Neuronal stem cell (in vitro differentiated cells): Measurements from ENCODE around the gene IRF8.

Experiments used
- DNase-seq: peaks from one replicate; pipeline ENCODE4 v3.0.0-alpha.2; 2013; ENCODE audit warnings: low spot score
- H2AFZ ChIP-seq: one replicate; pipeline ENCODE4 v1.6.1; 2013; ENCODE audit warnings: mild to moderate bottlenecking, low read length, inconsistent platforms
- H2AK5ac ChIP-seq: 2 replicates; pipeline ENCODE4 v1.6.1; 2013; ENCODE audit warnings: low read depth, mild to moderate bottlenecking, inconsistent platforms, low read length, moderate library complexity, mixed read lengths
- H2BK120ac ChIP-seq: 2 replicates; pipeline ENCODE4 v1.6.1; 2013; ENCODE audit warnings: low read depth, mild to moderate bottlenecking, inconsistent platforms, low read length, moderate library complexity, mixed read lengths
- H2BK12ac ChIP-seq: one replicate; pipeline ENCODE4 v1.6.1; 2013; ENCODE audit warnings: low read length, inconsistent platforms
- H2BK15ac ChIP-seq: 2 replicates; pipeline ENCODE4 v1.6.1; 2013; ENCODE audit warnings: mild to moderate bottlenecking, low read length, inconsistent platforms, mixed read lengths
- H2BK5ac ChIP-seq: one replicate; pipeline ENCODE4 v1.6.1; 2013; ENCODE audit warnings: inconsistent platforms, mild to moderate bottlenecking, low read length, moderate library complexity
- H3K14ac ChIP-seq: one replicate; pipeline ENCODE4 v1.6.1; 2013; ENCODE audit warnings: low read length, inconsistent platforms
- H3K18ac ChIP-seq: 2 replicates; pipeline ENCODE4 v1.6.1; 2013; ENCODE audit warnings: low read length, inconsistent platforms
- H3K23ac ChIP-seq: 2 replicates; pipeline ENCODE4 v1.6.1; 2013; ENCODE audit warnings: low read depth, mild to moderate bottlenecking, mixed read lengths, low read length, inconsistent platforms; ENCODE audit not compliant: poor library complexity
- H3K27ac ChIP-seq: replicated peaks from 3 replicates; pipeline ENCODE4 v1.5.1; 2013; ENCODE audit warnings: low read length, inconsistent platforms
- H3K27me3 ChIP-seq, 3 experiments: 2 replicates each; pipeline ENCODE4 v1.6.1; 2013; ENCODE audit warnings: low read length in 3 of 3, mild to moderate bottlenecking in 2 of 3, inconsistent platforms in 1 of 3, low read depth in 1 of 3, mixed read lengths in 1 of 3, moderate library complexity in 1 of 3; ENCODE audit not compliant: control insufficient read depth in 3 of 3, insufficient read depth in 3 of 3
- H3K36me3 ChIP-seq, 2 donors: replicated peaks in 1 of 2; 2 replicates each; pipeline ENCODE4 v1.6.1; 2013; ENCODE audit warnings: low read length in 2 of 2; ENCODE audit not compliant: control insufficient read depth in 2 of 2, insufficient read depth in 2 of 2
- H3K4ac ChIP-seq: 2 replicates; pipeline ENCODE4 v1.6.1; 2013; ENCODE audit warnings: inconsistent platforms, mild to moderate bottlenecking, low read length, moderate library complexity
- H3K4me1 ChIP-seq, 2 donors: 1 replicate in 1 of 2; 2 replicates in 1 of 2; pipeline ENCODE4 v1.6.1; 2013; ENCODE audit warnings: low read length in 2 of 2, low read depth in 1 of 2; ENCODE audit not compliant: control insufficient read depth in 2 of 2, insufficient read depth in 1 of 2
- H3K4me2 ChIP-seq: one replicate; pipeline ENCODE4 v1.6.1; 2013; ENCODE audit warnings: mild to moderate bottlenecking, low read length, inconsistent platforms; ENCODE audit not compliant: insufficient read depth, poor library complexity, severe bottlenecking
- H3K4me3 ChIP-seq, 2 donors: 2 replicates each; pipeline ENCODE4 v1.5.1; 2013; ENCODE audit warnings: low read length in 2 of 2, mild to moderate bottlenecking in 2 of 2, inconsistent platforms in 1 of 2, moderate library complexity in 1 of 2
- H3K79me1 ChIP-seq: one replicate; pipeline ENCODE4 v1.6.1; 2013; ENCODE audit warnings: low read depth, mild to moderate bottlenecking, inconsistent platforms, low read length, moderate library complexity
- H3K9ac ChIP-seq: one replicate; pipeline ENCODE4 v1.6.1; 2013; ENCODE audit warnings: mild to moderate bottlenecking, low read depth, low read length, inconsistent platforms; ENCODE audit not compliant: poor library complexity
- H3K9me3 ChIP-seq, 2 donors: replicated peaks in 1 of 2; 2 replicates each; pipeline versions ENCODE3 to v1.6.1; 2013; ENCODE audit warnings: low read length in 2 of 2, mild to moderate bottlenecking in 2 of 2, inconsistent platforms in 1 of 2, low read depth in 1 of 2, mixed read lengths in 1 of 2, moderate library complexity in 1 of 2; ENCODE audit not compliant: control insufficient read depth in 2 of 2, insufficient read depth in 1 of 2
- H4K8ac ChIP-seq: one replicate; pipeline ENCODE4 v1.6.1; 2013; ENCODE audit warnings: low read depth, mild to moderate bottlenecking, inconsistent platforms, low read length, moderate library complexity
- H4K91ac ChIP-seq: one replicate; pipeline ENCODE4 v1.6.1; 2013; ENCODE audit warnings: low read length, low read depth, mild to moderate bottlenecking, inconsistent platforms; ENCODE audit not compliant: poor library complexity
- WGBS, 2 donors: extraction: QIAGEN DNeasy Blood & Tissue Kit; methylation state at CpG; one replicate each; pipeline ENCODE4 v1.1.7; 2013; ENCODE audit warnings: missing lambda C conversion rate in 2 of 2, mixed read lengths in 1 of 2; ENCODE audit not compliant: insufficient read length in 2 of 2, insufficient replicate concordance in 1 of 2; ENCODE audit errors: extremely low coverage in 2 of 2; 5-methylcytosine and 5-hydroxymethylcytosine counted together

IRF8 gene

GRCh38 chr16:85913688-85914422 lies 14.9 kb downstream of the IRF8 start:
- no CpG with 5 or more reads among the region's 16 CpGs for WGBS, 2 donors
- Histone ChIP-seq H2AK5ac (peak overlapping the region; percentile 49), H3K18ac (peak overlapping the region; percentile 79), H3K4me1 (peaks cover 0 to 23% of the 10 kb centered on the region in 2 donors), H3K9ac (no peak overlapping the region), H3K14ac (no peak overlapping the region), H3K23ac (no peak overlapping the region), H2BK120ac (no peak overlapping the region), H3K36me3 (no peaks in the 10 kb centered on the region), H4K91ac (no peak overlapping the region), H2BK5ac (peak overlapping the region; percentile 49), H3K9me3 (no peaks in the 10 kb centered on the region), H2BK15ac (peak overlapping the region; percentile 92), H3K4ac (no peak overlapping the region), H3K27ac (no peak overlapping the region), H3K79me1 (no peaks in the 10 kb centered on the region), H2AFZ (no peak overlapping the region), H3K27me3 (peaks cover 0 to 74% (median 0%) of the 10 kb centered on the region in 3 experiments), H3K4me3 (no peak overlapping the region), H3K4me2 (no peak overlapping the region), H2BK12ac (no peak overlapping the region), H4K8ac (no peak overlapping the region)
- no peak for DNase-seq

- Histone ChIP-seq H3K4me3 (no peak overlapping the region), H3K27ac (no peak overlapping the region), H4K91ac (no peak overlapping the region), H2BK5ac (no peak overlapping the region), H3K4me2 (no peak overlapping the region), H2AFZ (no peak overlapping the region), H3K4ac (no peak overlapping the region), H3K23ac (no peak overlapping the region), H3K9me3 (no peaks in the 10 kb centered on the region), H3K79me1 (no peaks in the 10 kb centered on the region), H2AK5ac (peak overlapping the region; percentile 49), H4K8ac (no peak overlapping the region), H3K36me3 (no peaks in the 10 kb centered on the region), H2BK12ac (no peak overlapping the region), H2BK120ac (no peak overlapping the region), H3K14ac (no peak overlapping the region), H3K9ac (no peak overlapping the region), H3K18ac (peak overlapping the region; percentile 79), H3K27me3 (peaks cover 0 to 74% (median 0%) of the 10 kb centered on the region in 3 experiments), H3K4me1 (peaks cover 0 to 23% of the 10 kb centered on the region in 2 donors), H2BK15ac (peak overlapping the region; percentile 92)
- DNase-seq: no peak
- WGBS, 2 donors: no CpG with 5 or more reads among the region's 17 CpGs
These were observed 15.4 kb downstream of the IRF8 start for GRCh38 chr16:85914423-85914794.

- Histone ChIP-seq H3K27me3 (peaks cover 0 to 71% (median 0%) of the 10 kb centered on the region in 3 experiments), H2BK15ac (peak overlapping the region; percentile 92), H2BK120ac (no peak overlapping the region), H3K4me2 (no peak overlapping the region), H3K36me3 (no peaks in the 10 kb centered on the region), H4K91ac (no peak overlapping the region), H3K4me3 (no peak overlapping the region), H3K79me1 (no peaks in the 10 kb centered on the region), H3K23ac (peak overlapping the region; percentile 61), H3K9me3 (no peaks in the 10 kb centered on the region), H2AFZ (no peak overlapping the region), H3K9ac (no peak overlapping the region), H4K8ac (no peak overlapping the region), H2AK5ac (no peak overlapping the region), H3K4ac (no peak overlapping the region), H3K27ac (no peak overlapping the region), H3K14ac (no peak overlapping the region), H2BK12ac (peak overlapping the region; percentile 1), H2BK5ac (peak overlapping the region; percentile 49), H3K4me1 (peaks cover 0 to 23% of the 10 kb centered on the region in 2 donors), H3K18ac (peak overlapping the region; percentile 17)
- DNase-seq: no peak
- no CpG with 5 or more reads among the region's 20 CpGs for WGBS, 2 donors
These were observed 16.3 kb downstream of the IRF8 start for GRCh38 chr16:85915125-85915845.
